ENCODE measurements around the gene MS4A5. TPM values are rescaled to one million over a fixed set of nuclear protein-coding genes. Genes with fewer than 3 reads are reported as not detected.

Gene MS4A5
- total and polyA plus RNA-seq, 2 donors (not counting 3 experiments of a cell fraction or from before 2014, with no cell fraction given) = not detected

- BruUV-seq (replicated peaks) = no TSS peak
- Histone ChIP-seq H3K27me3 (ENCODE audit: control insufficient read depth in 2 of 2, insufficient read depth in 2 of 2, low read length in 2 of 2) (no peaks in the 10 kb centered on the region), H3K9me1 (replicated peaks; ENCODE audit: control insufficient read depth, extremely low read depth, insufficient read depth, low read length) (no peaks in the 10 kb centered on the region), H3K4me3 (replicated peaks in 1 of 3; ENCODE audit: insufficient read depth in 1 of 3, low read depth in 1 of 3, low read length in 3 of 3) (no peak overlapping the region), H3K4me1 (ENCODE audit: control insufficient read depth, extremely low read depth, insufficient read depth, low read length) (no peaks in the 10 kb centered on the region), H3K4me2 (ENCODE audit: insufficient read depth, low read length) (no peak overlapping the region), H3K27ac (ENCODE audit: insufficient read depth, low read depth, low read length) (no peak overlapping the region), H3K36me3 (ENCODE audit: control insufficient read depth in 2 of 2, extremely low read depth in 1 of 2, insufficient read depth in 2 of 2, low read length in 2 of 2) (no peaks in the 10 kb centered on the region), H3K79me2 (ENCODE audit: control insufficient read depth, insufficient read depth, low read length) (no peaks in the 10 kb centered on the region), H3K9ac (replicated peaks; ENCODE audit: extremely low read depth, insufficient read depth, low read length) (no peak overlapping the region), H3K9me3 (replicated peaks; ENCODE audit: control insufficient read depth, insufficient read depth, low read length) (no peaks in the 10 kb centered on the region), H4K20me1 (replicated peaks; ENCODE audit: control insufficient read depth, extremely low read depth, insufficient read depth, low read length) (no peaks in the 10 kb centered on the region), H2AFZ (ENCODE audit: low read depth, low read length) (no peak overlapping the region)
- TF ChIP-seq FOS (IDR thresholded peaks at IDR 0.05; ENCODE audit: borderline replicate concordance, insufficient read depth, low read length) (no peak), MYC (IDR thresholded peaks at IDR 0.05; ENCODE audit: low read depth, low read length) (no peak), MAX (IDR thresholded peaks at IDR 0.05; ENCODE audit: insufficient read depth, insufficient read length) (no peak), POLR2A (IDR thresholded peaks at IDR 0.05; ENCODE audit: low read depth, low read length) (no peak), JUN (IDR thresholded peaks at IDR 0.05; ENCODE audit: borderline replicate concordance, insufficient read depth, insufficient read length, low read depth) (no peak), POLR2AphosphoS5 (IDR thresholded peaks at IDR 0.05; ENCODE audit: insufficient read depth, low read depth, low read length) (no peak), EZH2 (IDR thresholded peaks at IDR 0.05; ENCODE audit: borderline replicate concordance, low read depth, low read length, severe bottlenecking) (no peak), CTCF (IDR thresholded peaks at IDR 0.05; ENCODE audit: extremely low read depth in 1 of 2, insufficient read depth in 1 of 2, low read depth in 1 of 2, low read length in 2 of 2) (no peak), GATA2 (IDR thresholded peaks at IDR 0.05; ENCODE audit: insufficient read depth, insufficient read length, low read depth, low read length) (no peak)
- FAIRE-seq (no peak), DNase-seq (ENCODE audit: low read depth, low spot score) (no peak)
- ChIA-PET CTCF (interaction anchor here (0.7 to 1.4 kb wide), 4 partner anchors 9 to 14 kb away, joined by 3 to 4 read pairs (median 3); no protein-coding TSS in a partner anchor), POLR2A (no interaction called here)
- intact Hi-C loops (cut with micrococcal nuclease) (no loop called here), dilution Hi-C loops (cut with MboI; ENCODE audit: extremely low pct_ligation_motif_present, low sequenced_read_pairs) (no loop called here)
These were observed 36.4 kb upstream of the MS4A5 start for GRCh38 chr11:60393016-60393415.

Data from endothelial cell of umbilical vein (primary cell).